Mesodermal cell (in vitro differentiated cells): ENCODE results near the gene MXD1.

Experiments used
- H3K27ac ChIP-seq: 2 replicates; pipeline ENCODE4 v1.7.0; 2013; ENCODE audit warnings: mild to moderate bottlenecking, low read depth, low read length, moderate library complexity; ENCODE audit not compliant: severe bottlenecking
- H3K36me3 ChIP-seq: 2 replicates; pipeline ENCODE4 v1.7.1; 2013; ENCODE audit warnings: mild to moderate bottlenecking, low read length, moderate library complexity; ENCODE audit not compliant: control insufficient read depth, insufficient read depth
- H3K4me1 ChIP-seq: one replicate; pipeline ENCODE4 v1.7.1; 2013; ENCODE audit warnings: mild to moderate bottlenecking, low read length; ENCODE audit not compliant: insufficient read depth, control insufficient read depth, poor library complexity, severe bottlenecking
- H3K4me3 ChIP-seq: 2 replicates; pipeline ENCODE4 v1.7.0; 2013; ENCODE audit warnings: low read length, control low read depth, mild to moderate bottlenecking; ENCODE audit not compliant: insufficient read depth, poor library complexity, severe bottlenecking; ENCODE audit errors: extremely low read depth
- H3K9me3 ChIP-seq: 2 replicates; pipeline ENCODE4 v1.7.1; 2013; ENCODE audit warnings: mild to moderate bottlenecking, low read length, moderate library complexity; ENCODE audit not compliant: control insufficient read depth
- WGBS, 2 experiments: methylation state at CpG; one replicate each; pipeline ENCODE4 v1.1.5; 2013; ENCODE audit warnings: missing lambda C conversion rate in 2 of 2; ENCODE audit not compliant: insufficient coverage in 2 of 2; 5-methylcytosine and 5-hydroxymethylcytosine counted together

Gene MXD1

GRCh38 chr2:69965756-69966445, 51.0 kb downstream of the MXD1 start:
- Histone ChIP-seq H3K4me1 (no peaks in the 10 kb centered on the region), H3K4me3 (no peak overlapping the region), H3K27ac (no peak overlapping the region), H3K9me3 (no peaks in the 10 kb centered on the region), H3K36me3 (no peaks in the 10 kb centered on the region)
- WGBS, 2 experiments, result 87 to 98% methylated on average over 7 of the region's 8 CpGs

GRCh38 chr2:69966496-69966895, 51.6 kb downstream of the MXD1 start:
- Histone ChIP-seq H3K9me3 (no peaks in the 10 kb centered on the region), H3K4me1 (no peaks in the 10 kb centered on the region), H3K4me3 (no peak overlapping the region), H3K27ac (no peak overlapping the region), H3K36me3 (no peaks in the 10 kb centered on the region)
- no CpG with 5 or more reads among the region's 2 CpGs for WGBS, 2 experiments

GRCh38 chr2:69968609-69969008, 53.7 kb downstream of the MXD1 start:
- no peak overlapping the region for H3K27ac ChIP-seq
- no peaks in the 10 kb centered on the region for H3K4me1 ChIP-seq
- H3K4me3 ChIP-seq, result no peak overlapping the region
- no peaks in the 10 kb centered on the region for H3K36me3 ChIP-seq
- WGBS, 2 experiments, result 92 to 93% methylated on average over 9 to 10 of the region's 10 CpGs
- no peaks in the 10 kb centered on the region for H3K9me3 ChIP-seq

GRCh38 chr2:69969126-69969983, 54.4 kb downstream of the MXD1 start:
- H3K27ac ChIP-seq, result no peak overlapping the region
- H3K4me1 ChIP-seq, result no peaks in the 10 kb centered on the region
- no peak overlapping the region for H3K4me3 ChIP-seq
- no peaks in the 10 kb centered on the region for H3K36me3 ChIP-seq
- H3K9me3 ChIP-seq, result no peaks in the 10 kb centered on the region
- WGBS, 2 experiments, result 92 to 93% methylated on average over 12 to 16 of the region's 16 CpGs

GRCh38 chr2:69969991-69970390, 55.1 kb downstream of the MXD1 start:
- Histone ChIP-seq H3K9me3 (no peaks in the 10 kb centered on the region), H3K4me1 (no peaks in the 10 kb centered on the region), H3K27ac (no peak overlapping the region), H3K4me3 (no peak overlapping the region), H3K36me3 (no peaks in the 10 kb centered on the region)
- 75 to 78% methylated on average over 2 to 4 of the region's 4 CpGs for WGBS, 2 experiments

DNA sequence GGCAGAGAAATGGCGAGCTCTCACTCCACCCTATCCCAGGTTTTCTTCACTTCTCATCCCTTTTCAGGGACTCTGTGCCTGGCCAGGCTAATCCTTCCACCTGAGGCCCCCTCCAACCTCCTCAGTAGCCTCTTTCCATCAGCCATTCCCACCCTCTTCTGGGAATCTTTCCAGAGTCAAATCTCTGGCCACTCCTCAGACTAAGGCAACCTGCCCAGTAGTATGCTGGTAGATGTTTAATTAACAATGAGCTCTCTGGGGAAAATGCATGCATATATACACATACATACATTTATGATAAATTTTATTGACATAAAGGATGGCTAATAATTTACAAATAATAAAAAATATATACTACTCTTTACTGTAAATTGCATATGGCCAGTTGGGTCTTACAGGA, 57.9 kb downstream of the MXD1 start:
- Histone ChIP-seq H3K27ac (no peak overlapping the region), H3K9me3 (no peaks in the 10 kb centered on the region), H3K36me3 (no peaks in the 10 kb centered on the region), H3K4me1 (no peaks in the 10 kb centered on the region), H3K4me3 (no peak overlapping the region)
- 89% methylated on average over 1 of the region's 1 CpG for WGBS, 2 experiments

GRCh38 chr2:69973335-69973735, 58.4 kb downstream of the MXD1 start:
- no peak overlapping the region for H3K4me3 ChIP-seq
- H3K9me3 ChIP-seq, result no peaks in the 10 kb centered on the region
- H3K36me3 ChIP-seq, result no peaks in the 10 kb centered on the region
- no peak overlapping the region for H3K27ac ChIP-seq
- H3K4me1 ChIP-seq, result no peaks in the 10 kb centered on the region
- 94 to 100% methylated on average over 2 to 3 of the region's 4 CpGs for WGBS, 2 experiments

GRCh38 chr2:69975136-69975852, 60.4 kb downstream of the MXD1 start:
- H3K4me1 ChIP-seq, result no peaks in the 10 kb centered on the region
- H3K27ac ChIP-seq, result no peak overlapping the region
- no peak overlapping the region for H3K4me3 ChIP-seq
- WGBS, 2 experiments, result 84 to 85% methylated on average over 11 to 12 of the region's 12 CpGs
- H3K9me3 ChIP-seq, result no peaks in the 10 kb centered on the region
- H3K36me3 ChIP-seq, result no peaks in the 10 kb centered on the region

DNA sequence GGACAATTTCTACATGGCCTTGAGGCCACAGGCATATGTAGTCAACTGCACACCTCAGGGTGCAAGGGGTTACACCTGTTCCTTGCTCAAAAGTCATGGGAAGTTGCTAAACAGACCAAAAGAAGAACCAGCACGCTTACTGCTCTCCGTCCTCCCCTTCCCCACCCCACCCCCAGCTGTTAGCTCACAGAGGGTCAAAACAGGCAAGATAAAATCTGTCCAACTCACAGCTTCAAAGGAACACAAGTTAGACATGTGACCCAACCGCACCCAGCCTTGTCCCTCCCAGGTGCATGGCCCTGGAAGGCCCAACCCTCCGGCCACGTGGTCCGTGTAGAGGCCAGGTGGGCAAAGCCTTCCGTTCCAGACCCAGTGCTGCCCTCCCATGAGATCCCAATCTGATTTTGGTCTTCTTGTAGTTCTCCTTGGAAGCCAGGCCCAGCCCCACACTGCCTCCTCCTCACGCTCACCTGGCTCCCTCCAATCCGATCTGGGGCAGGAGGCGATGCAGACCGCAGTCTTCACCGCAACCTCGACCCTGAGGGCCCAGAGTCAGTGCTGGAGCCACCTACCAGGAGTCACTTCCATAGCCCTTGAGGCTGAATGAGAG, 61.0 kb downstream of the MXD1 start:
- Histone ChIP-seq H3K9me3 (no peaks in the 10 kb centered on the region), H3K36me3 (no peaks in the 10 kb centered on the region), H3K27ac (no peak overlapping the region), H3K4me1 (no peaks in the 10 kb centered on the region), H3K4me3 (no peak overlapping the region)
- WGBS, 2 experiments, result 92 to 94% methylated on average over 9 to 13 of the region's 13 CpGs

GRCh38 chr2:69977186-69977585, 62.3 kb downstream of the MXD1 start:
- Histone ChIP-seq H3K4me1 (no peaks in the 10 kb centered on the region), H3K9me3 (no peaks in the 10 kb centered on the region), H3K4me3 (no peak overlapping the region), H3K27ac (no peak overlapping the region), H3K36me3 (no peaks in the 10 kb centered on the region)
- 91 to 95% methylated on average over 7 to 8 of the region's 8 CpGs for WGBS, 2 experiments
